GM23338 (cell line): ENCODE results near the gene CALML3. TPM values are rescaled to one million over a fixed set of nuclear protein-coding genes. Genes with fewer than 3 reads are reported as not detected.

ENCODE experiments used
- ATAC-seq: fragments of 200-7000 bp; cut with Tn5 transposase; 3 replicates; pipeline ENCODE4 v1.9.1; 2020
- DNase-seq: peaks from one replicate; pipeline ENCODE4 v3.0.0-alpha.2; 2015; ENCODE audit warnings: low spot score
- H2AFZ ChIP-seq: fragments of 200-600 bp; sonication (generic); 2 replicates; pipeline ENCODE4 v1.8.0; 2016; ENCODE audit warnings: antibody characterized with exemption, mild to moderate bottlenecking, moderate library complexity
- H3F3A ChIP-seq: fragments of 200-600 bp; sonication (generic); replicated peaks from 2 replicates; pipeline ENCODE4 v1.8.0; 2017; ENCODE audit warnings: antibody characterized with exemption, mixed run types, low read depth
- H3K27ac ChIP-seq: fragments of 200-600 bp; sonication (generic); 2 replicates; pipeline ENCODE4 v1.6.1; 2016; ENCODE audit warnings: low read depth
- H3K27me3 ChIP-seq: fragments of 200-600 bp; sonication (generic); 2 replicates; pipeline ENCODE4 v1.8.0; 2016; ENCODE audit warnings: mild to moderate bottlenecking, mixed run types, moderate library complexity; ENCODE audit not compliant: insufficient read depth
- H3K36me3 ChIP-seq: fragments of 200-600 bp; sonication (generic); 2 replicates; pipeline ENCODE4 v1.8.0; 2016; ENCODE audit warnings: mild to moderate bottlenecking; ENCODE audit not compliant: insufficient read depth
- H3K4me1 ChIP-seq: fragments of 200-600 bp; sonication (generic); 2 replicates; pipeline ENCODE4 v1.8.0; 2016; ENCODE audit warnings: mild to moderate bottlenecking, moderate library complexity; ENCODE audit not compliant: insufficient read depth
- H3K4me2 ChIP-seq: fragments of 200-600 bp; sonication (generic); 2 replicates; pipeline ENCODE4 v1.7.1; 2017; ENCODE audit warnings: mixed run types
- H3K4me3 ChIP-seq: fragments of 200-600 bp; sonication (generic); 2 replicates; pipeline ENCODE4 v1.6.1; 2016; ENCODE audit warnings: mixed run types
- H3K79me2 ChIP-seq: fragments of 200-600 bp; sonication (generic); replicated peaks from 2 replicates; pipeline ENCODE4 v1.8.0; 2017; ENCODE audit warnings: mild to moderate bottlenecking; ENCODE audit not compliant: insufficient read depth
- H3K9me2 ChIP-seq: fragments of 200-600 bp; sonication (generic); 2 replicates; pipeline ENCODE4 v1.8.0; 2017; ENCODE audit not compliant: insufficient read depth
- H4K20me1 ChIP-seq: fragments of 200-600 bp; sonication (generic); replicated peaks from 2 replicates; pipeline ENCODE4 v1.8.0; 2017; ENCODE audit warnings: mild to moderate bottlenecking; ENCODE audit not compliant: insufficient read depth
- H3K27ac Mint-ChIP-seq: 2 replicates; pipeline ENCODE4 v1.8.0; 2020; ENCODE audit warnings: inconsistent platforms, mild to moderate bottlenecking, moderate library complexity, mixed read lengths
- H3K27me3 Mint-ChIP-seq: 3 replicates; pipeline ENCODE4 v1.8.0; 2022; ENCODE audit warnings: low read depth, mild to moderate bottlenecking, moderate library complexity, mixed read lengths, inconsistent platforms; ENCODE audit not compliant: insufficient read depth, poor library complexity
- H3K36me3 Mint-ChIP-seq: 3 replicates; pipeline ENCODE4 v1.8.0; 2021; ENCODE audit warnings: low read depth, mild to moderate bottlenecking, inconsistent platforms, moderate library complexity, mixed read lengths
- H3K4me1 Mint-ChIP-seq: 3 replicates; pipeline ENCODE4 v1.8.0; 2020; ENCODE audit warnings: mild to moderate bottlenecking, inconsistent platforms, mixed read lengths
- H3K4me3 Mint-ChIP-seq: 3 replicates; pipeline ENCODE4 v1.8.0; 2021; ENCODE audit warnings: moderate library complexity, mild to moderate bottlenecking, inconsistent platforms, mixed read lengths
- H3K9me3 Mint-ChIP-seq: 3 replicates; pipeline ENCODE4 v1.8.0; 2020; ENCODE audit warnings: moderate library complexity, mild to moderate bottlenecking, inconsistent platforms, mixed read lengths
- CREB1 ChIP-seq: fragments of 250-450 bp; sonication (Bioruptor Pico); IDR thresholded peaks from 2 replicates; pipeline ENCODE4 v1.5.0; 2020; ENCODE audit warnings: low read depth, mild to moderate bottlenecking, moderate library complexity
- EZH2 ChIP-seq: fragments of 200-600 bp; sonication (generic); IDR thresholded peaks from one replicate; pipeline ENCODE4 v1.8.0; 2017; ENCODE audit warnings: antibody characterized with exemption, mild to moderate bottlenecking, low read depth; ENCODE audit not compliant: unreplicated experiment
- EZH2phosphoT487 ChIP-seq: fragments of 200-600 bp; sonication (generic); IDR thresholded peaks from one replicate; pipeline ENCODE4 v1.8.1; 2018; ENCODE audit warnings: antibody characterized with exemption; ENCODE audit not compliant: unreplicated experiment
- JUNB ChIP-seq: IDR thresholded peaks from one replicate; pipeline ENCODE4 v1.6.1; 2016; ENCODE audit warnings: antibody characterized with exemption; ENCODE audit not compliant: unreplicated experiment
- NANOG ChIP-seq: IDR thresholded peaks from 2 replicates; pipeline ENCODE4 v1.6.1; 2016; ENCODE audit warnings: antibody characterized with exemption, borderline replicate concordance
- STAT1 ChIP-seq: IDR thresholded peaks from one replicate; pipeline ENCODE4 v1.6.1; 2016; ENCODE audit warnings: antibody characterized with exemption; ENCODE audit not compliant: unreplicated experiment
- ZNF331 ChIP-seq: fragments of 250-450 bp; sonication (Bioruptor Pico); IDR thresholded peaks from 2 replicates; pipeline ENCODE4 v1.5.0; 2020; ENCODE audit warnings: low read depth, mild to moderate bottlenecking, moderate library complexity
- polyA plus RNA-seq: library from polyadenylated mRNA; unstranded; fragments of >200 nt; fragmentation: Nextera tagmentation; extraction: Ambion mirVana; gene quantifications from 2 replicates; pipeline ENCODE4 v1.2.1, GENCODE V29; 2016
- total RNA-seq: library from RNA; depleted of rRNA; stranded (reverse); fragments of >200 nt; shearing (Covaris generic); gene quantifications from 2 replicates; pipeline ENCODE4 v1.2.3, GENCODE V29; 2014
- TF ChIP-seq, protein P1 (sequence below), 2 experiments: fragments of 200-600 bp in 1 of 2; sonication (generic) in 1 of 2; conservative IDR thresholded peaks; 2 replicates each; pipeline versions ENCODE4 v1.5.1 to v1.6.1; 2016 to 2017; ENCODE audit warnings: antibody characterized with exemption in 2 of 2, low read depth in 2 of 2, mild to moderate bottlenecking in 2 of 2, moderate library complexity in 1 of 2
- TF ChIP-seq, protein P2 (sequence below): IDR thresholded peaks from one replicate; pipeline ENCODE4 v1.6.1; 2018; ENCODE audit warnings: antibody characterized with exemption; ENCODE audit not compliant: unreplicated experiment
- TF ChIP-seq, protein P3 (sequence below): fragments of 250-450 bp; sonication (Bioruptor Pico); IDR thresholded peaks from 2 replicates; pipeline ENCODE4 v1.5.0; 2020; ENCODE audit warnings: mild to moderate bottlenecking, moderate library complexity
- TF ChIP-seq, protein P4 (sequence below): IDR thresholded peaks from 2 replicates; pipeline ENCODE4 v1.6.1; 2016; ENCODE audit warnings: antibody characterized with exemption

The CALML3 gene
- total and polyA plus RNA-seq, 2 experiments from 2014 or later = not detected

DNA sequence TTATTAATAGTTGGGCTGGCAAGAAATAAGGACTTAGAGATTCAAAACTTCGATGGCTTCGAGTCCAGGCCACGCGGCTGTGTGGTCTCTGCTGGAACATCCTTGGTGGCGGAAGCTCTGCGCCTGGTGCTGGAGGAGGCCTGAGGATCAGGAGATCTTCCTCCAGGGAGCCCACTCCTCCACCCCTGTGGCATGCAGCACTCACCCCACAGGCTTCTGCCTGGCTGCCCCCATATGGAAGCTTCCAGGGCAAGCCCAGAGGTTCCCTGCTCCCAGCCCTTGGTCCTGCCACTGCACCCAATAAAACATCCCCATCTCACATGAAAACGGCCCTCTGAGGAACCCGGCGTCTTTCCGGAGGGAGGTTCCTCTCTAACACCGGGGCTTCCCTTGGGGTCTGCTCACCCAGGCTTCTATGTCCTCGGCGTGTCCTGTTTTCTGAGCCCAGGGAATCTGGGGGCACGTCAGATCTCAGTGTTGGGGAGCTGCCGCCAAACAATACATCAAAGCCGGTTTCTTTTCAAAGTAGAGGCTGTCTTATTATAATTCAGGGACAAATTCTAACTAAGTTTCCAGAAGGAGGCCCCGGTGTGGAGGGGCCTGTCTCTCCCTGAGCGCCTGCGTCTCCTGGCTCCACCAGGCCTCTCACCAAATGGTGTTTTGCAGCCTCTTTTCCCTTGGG lies 32.4 kb downstream of the CALML3 start:
- TF ChIP-seq, protein P1, sequence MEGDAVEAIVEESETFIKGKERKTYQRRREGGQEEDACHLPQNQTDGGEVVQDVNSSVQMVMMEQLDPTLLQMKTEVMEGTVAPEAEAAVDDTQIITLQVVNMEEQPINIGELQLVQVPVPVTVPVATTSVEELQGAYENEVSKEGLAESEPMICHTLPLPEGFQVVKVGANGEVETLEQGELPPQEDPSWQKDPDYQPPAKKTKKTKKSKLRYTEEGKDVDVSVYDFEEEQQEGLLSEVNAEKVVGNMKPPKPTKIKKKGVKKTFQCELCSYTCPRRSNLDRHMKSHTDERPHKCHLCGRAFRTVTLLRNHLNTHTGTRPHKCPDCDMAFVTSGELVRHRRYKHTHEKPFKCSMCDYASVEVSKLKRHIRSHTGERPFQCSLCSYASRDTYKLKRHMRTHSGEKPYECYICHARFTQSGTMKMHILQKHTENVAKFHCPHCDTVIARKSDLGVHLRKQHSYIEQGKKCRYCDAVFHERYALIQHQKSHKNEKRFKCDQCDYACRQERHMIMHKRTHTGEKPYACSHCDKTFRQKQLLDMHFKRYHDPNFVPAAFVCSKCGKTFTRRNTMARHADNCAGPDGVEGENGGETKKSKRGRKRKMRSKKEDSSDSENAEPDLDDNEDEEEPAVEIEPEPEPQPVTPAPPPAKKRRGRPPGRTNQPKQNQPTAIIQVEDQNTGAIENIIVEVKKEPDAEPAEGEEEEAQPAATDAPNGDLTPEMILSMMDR (conservative IDR thresholded peaks at IDR 0.05; ENCODE audit: low read depth in 2 of 2) = no peak
- TF ChIP-seq CREB1 (CRISPR knock-in tag) (no peak), JUNB (no peak), ZNF331 (CRISPR knock-in tag) (no peak), EZH2phosphoT487 (no peak), STAT1 (no peak), EZH2 (no peak), NANOG (no peak)
- TF ChIP-seq, protein P2, sequence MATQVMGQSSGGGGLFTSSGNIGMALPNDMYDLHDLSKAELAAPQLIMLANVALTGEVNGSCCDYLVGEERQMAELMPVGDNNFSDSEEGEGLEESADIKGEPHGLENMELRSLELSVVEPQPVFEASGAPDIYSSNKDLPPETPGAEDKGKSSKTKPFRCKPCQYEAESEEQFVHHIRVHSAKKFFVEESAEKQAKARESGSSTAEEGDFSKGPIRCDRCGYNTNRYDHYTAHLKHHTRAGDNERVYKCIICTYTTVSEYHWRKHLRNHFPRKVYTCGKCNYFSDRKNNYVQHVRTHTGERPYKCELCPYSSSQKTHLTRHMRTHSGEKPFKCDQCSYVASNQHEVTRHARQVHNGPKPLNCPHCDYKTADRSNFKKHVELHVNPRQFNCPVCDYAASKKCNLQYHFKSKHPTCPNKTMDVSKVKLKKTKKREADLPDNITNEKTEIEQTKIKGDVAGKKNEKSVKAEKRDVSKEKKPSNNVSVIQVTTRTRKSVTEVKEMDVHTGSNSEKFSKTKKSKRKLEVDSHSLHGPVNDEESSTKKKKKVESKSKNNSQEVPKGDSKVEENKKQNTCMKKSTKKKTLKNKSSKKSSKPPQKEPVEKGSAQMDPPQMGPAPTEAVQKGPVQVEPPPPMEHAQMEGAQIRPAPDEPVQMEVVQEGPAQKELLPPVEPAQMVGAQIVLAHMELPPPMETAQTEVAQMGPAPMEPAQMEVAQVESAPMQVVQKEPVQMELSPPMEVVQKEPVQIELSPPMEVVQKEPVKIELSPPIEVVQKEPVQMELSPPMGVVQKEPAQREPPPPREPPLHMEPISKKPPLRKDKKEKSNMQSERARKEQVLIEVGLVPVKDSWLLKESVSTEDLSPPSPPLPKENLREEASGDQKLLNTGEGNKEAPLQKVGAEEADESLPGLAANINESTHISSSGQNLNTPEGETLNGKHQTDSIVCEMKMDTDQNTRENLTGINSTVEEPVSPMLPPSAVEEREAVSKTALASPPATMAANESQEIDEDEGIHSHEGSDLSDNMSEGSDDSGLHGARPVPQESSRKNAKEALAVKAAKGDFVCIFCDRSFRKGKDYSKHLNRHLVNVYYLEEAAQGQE = no peak
- TF ChIP-seq, protein P3, sequence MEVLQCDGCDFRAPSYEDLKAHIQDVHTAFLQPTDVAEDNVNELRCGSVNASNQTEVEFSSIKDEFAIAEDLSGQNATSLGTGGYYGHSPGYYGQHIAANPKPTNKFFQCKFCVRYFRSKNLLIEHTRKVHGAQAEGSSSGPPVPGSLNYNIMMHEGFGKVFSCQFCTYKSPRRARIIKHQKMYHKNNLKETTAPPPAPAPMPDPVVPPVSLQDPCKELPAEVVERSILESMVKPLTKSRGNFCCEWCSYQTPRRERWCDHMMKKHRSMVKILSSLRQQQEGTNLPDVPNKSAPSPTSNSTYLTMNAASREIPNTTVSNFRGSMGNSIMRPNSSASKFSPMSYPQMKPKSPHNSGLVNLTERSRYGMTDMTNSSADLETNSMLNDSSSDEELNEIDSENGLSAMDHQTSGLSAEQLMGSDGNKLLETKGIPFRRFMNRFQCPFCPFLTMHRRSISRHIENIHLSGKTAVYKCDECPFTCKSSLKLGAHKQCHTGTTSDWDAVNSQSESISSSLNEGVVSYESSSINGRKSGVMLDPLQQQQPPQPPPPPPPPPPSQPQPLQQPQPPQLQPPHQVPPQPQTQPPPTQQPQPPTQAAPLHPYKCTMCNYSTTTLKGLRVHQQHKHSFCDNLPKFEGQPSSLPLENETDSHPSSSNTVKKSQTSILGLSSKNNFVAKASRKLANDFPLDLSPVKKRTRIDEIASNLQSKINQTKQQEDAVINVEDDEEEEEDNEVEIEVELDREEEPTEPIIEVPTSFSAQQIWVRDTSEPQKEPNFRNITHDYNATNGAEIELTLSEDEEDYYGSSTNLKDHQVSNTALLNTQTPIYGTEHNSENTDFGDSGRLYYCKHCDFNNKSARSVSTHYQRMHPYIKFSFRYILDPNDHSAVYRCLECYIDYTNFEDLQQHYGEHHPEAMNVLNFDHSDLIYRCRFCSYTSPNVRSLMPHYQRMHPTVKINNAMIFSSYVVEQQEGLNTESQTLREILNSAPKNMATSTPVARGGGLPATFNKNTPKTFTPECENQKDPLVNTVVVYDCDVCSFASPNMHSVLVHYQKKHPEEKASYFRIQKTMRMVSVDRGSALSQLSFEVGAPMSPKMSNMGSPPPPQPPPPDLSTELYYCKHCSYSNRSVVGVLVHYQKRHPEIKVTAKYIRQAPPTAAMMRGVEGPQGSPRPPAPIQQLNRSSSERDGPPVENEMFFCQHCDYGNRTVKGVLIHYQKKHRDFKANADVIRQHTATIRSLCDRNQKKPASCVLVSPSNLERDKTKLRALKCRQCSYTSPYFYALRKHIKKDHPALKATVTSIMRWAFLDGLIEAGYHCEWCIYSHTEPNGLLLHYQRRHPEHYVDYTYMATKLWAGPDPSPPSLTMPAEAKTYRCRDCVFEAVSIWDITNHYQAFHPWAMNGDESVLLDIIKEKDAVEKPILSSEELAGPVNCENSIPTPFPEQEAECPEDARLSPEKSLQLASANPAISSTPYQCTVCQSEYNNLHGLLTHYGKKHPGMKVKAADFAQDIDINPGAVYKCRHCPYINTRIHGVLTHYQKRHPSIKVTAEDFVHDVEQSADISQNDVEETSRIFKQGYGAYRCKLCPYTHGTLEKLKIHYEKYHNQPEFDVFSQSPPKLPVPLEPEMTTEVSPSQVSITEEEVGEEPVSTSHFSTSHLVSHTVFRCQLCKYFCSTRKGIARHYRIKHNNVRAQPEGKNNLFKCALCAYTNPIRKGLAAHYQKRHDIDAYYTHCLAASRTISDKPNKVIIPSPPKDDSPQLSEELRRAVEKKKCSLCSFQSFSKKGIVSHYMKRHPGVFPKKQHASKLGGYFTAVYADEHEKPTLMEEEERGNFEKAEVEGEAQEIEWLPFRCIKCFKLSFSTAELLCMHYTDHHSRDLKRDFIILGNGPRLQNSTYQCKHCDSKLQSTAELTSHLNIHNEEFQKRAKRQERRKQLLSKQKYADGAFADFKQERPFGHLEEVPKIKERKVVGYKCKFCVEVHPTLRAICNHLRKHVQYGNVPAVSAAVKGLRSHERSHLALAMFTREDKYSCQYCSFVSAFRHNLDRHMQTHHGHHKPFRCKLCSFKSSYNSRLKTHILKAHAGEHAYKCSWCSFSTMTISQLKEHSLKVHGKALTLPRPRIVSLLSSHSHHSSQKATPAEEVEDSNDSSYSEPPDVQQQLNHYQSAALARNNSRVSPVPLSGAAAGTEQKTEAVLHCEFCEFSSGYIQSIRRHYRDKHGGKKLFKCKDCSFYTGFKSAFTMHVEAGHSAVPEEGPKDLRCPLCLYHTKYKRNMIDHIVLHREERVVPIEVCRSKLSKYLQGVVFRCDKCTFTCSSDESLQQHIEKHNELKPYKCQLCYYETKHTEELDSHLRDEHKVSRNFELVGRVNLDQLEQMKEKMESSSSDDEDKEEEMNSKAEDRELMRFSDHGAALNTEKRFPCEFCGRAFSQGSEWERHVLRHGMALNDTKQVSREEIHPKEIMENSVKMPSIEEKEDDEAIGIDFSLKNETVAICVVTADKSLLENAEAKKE (CRISPR knock-in tag) = no peak
- TF ChIP-seq, protein P4, sequence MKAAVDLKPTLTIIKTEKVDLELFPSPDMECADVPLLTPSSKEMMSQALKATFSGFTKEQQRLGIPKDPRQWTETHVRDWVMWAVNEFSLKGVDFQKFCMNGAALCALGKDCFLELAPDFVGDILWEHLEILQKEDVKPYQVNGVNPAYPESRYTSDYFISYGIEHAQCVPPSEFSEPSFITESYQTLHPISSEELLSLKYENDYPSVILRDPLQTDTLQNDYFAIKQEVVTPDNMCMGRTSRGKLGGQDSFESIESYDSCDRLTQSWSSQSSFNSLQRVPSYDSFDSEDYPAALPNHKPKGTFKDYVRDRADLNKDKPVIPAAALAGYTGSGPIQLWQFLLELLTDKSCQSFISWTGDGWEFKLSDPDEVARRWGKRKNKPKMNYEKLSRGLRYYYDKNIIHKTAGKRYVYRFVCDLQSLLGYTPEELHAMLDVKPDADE = no peak
- H3K9me2 ChIP-seq = no peaks in the 10 kb centered on the region; the same call in 1 of the 2 replicates
- H3K36me3 ChIP-seq = no peaks in the 10 kb centered on the region
- no peak overlapping the region for H3K4me2 ChIP-seq
- H4K20me1 ChIP-seq = no peaks in the 10 kb centered on the region
- Mint-ChIP-seq H3K27me3 (peaks cover 7% of the 10 kb centered on the region), H3K4me3 (no peak overlapping the region), H3K36me3 (no peaks in the 10 kb centered on the region; the same call in 2 of the 3 replicates), H3K4me1 (peaks cover 12% of the 10 kb centered on the region), H3K9me3 (no peaks in the 10 kb centered on the region), H3K27ac (no peak overlapping the region)
- peaks cover 3% of the 10 kb centered on the region; the same call in 1 of the 2 replicates for H3K4me1 ChIP-seq
- ATAC-seq = no peak
- no peak for DNase-seq
- no peaks in the 10 kb centered on the region for H3K27me3 ChIP-seq
- H3K79me2 ChIP-seq = no peaks in the 10 kb centered on the region
- H3F3A ChIP-seq = no peaks in the 10 kb centered on the region
- no peak overlapping the region for H3K4me3 ChIP-seq
- H2AFZ ChIP-seq = peak overlapping the region; percentile 38; the same call in 1 of the 2 replicates
- no peak overlapping the region for H3K27ac ChIP-seq
